Testis (tissue), 3 donors: ENCODE data around the gene KLHDC8A. TPM values are rescaled to one million over a fixed set of nuclear protein-coding genes. Genes with fewer than 3 reads are reported as not detected.

Experiments used
- DNase-seq: peaks from one replicate; pipeline ENCODE4 v3.0.0-alpha.2; 2019
- H3K27ac ChIP-seq, 2 donors: fragments of 200-600 bp; sonication (generic); one replicate each; pipeline ENCODE4 v1.5.1; 2019
- H3K27me3 ChIP-seq: fragments of 200-600 bp; sonication (generic); one replicate; pipeline ENCODE4 v1.5.1; 2019
- H3K36me3 ChIP-seq: fragments of 200-600 bp; sonication (generic); one replicate; pipeline ENCODE4 v1.5.1; 2017; ENCODE audit warnings: low read depth; ENCODE audit errors: missing control alignments
- H3K4me1 ChIP-seq: fragments of 200-600 bp; sonication (generic); one replicate; pipeline ENCODE4 v1.5.1; 2019
- H3K4me3 ChIP-seq, 2 donors: fragments of 200-600 bp; sonication (generic); one replicate each; pipeline ENCODE4 v1.5.1; 2017 to 2019
- H3K9me3 ChIP-seq: fragments of 200-600 bp; sonication (generic); one replicate; pipeline ENCODE4 v1.5.1; 2017
- CTCF ChIP-seq, 3 experiments: fragments of 450-650 bp in 2 of 3; fragments of 200-600 bp in 1 of 3; sonication (generic) in 1 of 3; IDR thresholded peaks; one replicate each; pipeline ENCODE4 v1.5.1; 2016 to 2019; ENCODE audit warnings: antibody characterized with exemption in 3 of 3, mild to moderate bottlenecking in 2 of 3, moderate library complexity in 1 of 3
- POLR2A ChIP-seq: fragments of 450-650 bp; IDR thresholded peaks from one replicate; pipeline ENCODE4 v1.6.1; 2017; ENCODE audit warnings: antibody characterized with exemption, mild to moderate bottlenecking, moderate library complexity
- WGBS, 2 donors: methylation state at CpG; one replicate each; pipeline ENCODE4 v1.1.5; 2018; 5-methylcytosine and 5-hydroxymethylcytosine counted together
- intact Hi-C: fragments of 100-400 bp; cut with DNase I; formaldehyde crosslinking; loops from one replicate; pipeline ENCODE4 v1.15.1; 2023; ENCODE audit warnings: low total_unique reads
- polyA plus RNA-seq: library from polyadenylated mRNA; stranded (reverse); fragments of 350-450 nt; fragmentation: Illumina TruSeq; extraction: RNeasy Lipid Tissue Mini Kit (QIAGEN cat#74804); gene quantifications from one replicate; pipeline ENCODE4 v1.2.3, GENCODE V29; 2014; ENCODE audit warnings: low read depth, low replicate concordance; ENCODE audit not compliant: insufficient read depth
- total RNA-seq, 2 donors: library from RNA; depleted of rRNA; stranded (reverse); fragments of >200 nt; gene quantifications; one replicate each; pipeline ENCODE4 v1.2.3, GENCODE V29; 2016

Gene KLHDC8A
- total and polyA plus RNA-seq, 3 donors from 2014 or later = 10.5 to 12.9 (median 11.7) TPM

- intact Hi-C loops = no loop called here
- Histone ChIP-seq H3K4me1 (peaks cover 13% of the 10 kb centered on the region), H3K4me3 (no peak overlapping the region), H3K27me3 (no peaks in the 10 kb centered on the region), H3K9me3 (no peaks in the 10 kb centered on the region), H3K36me3 (no peaks in the 10 kb centered on the region), H3K27ac (no peak overlapping the region)
- 40 to 71% methylated on average over 1 of the region's 1 CpG for WGBS, 2 donors
- DNase-seq = no peak
- no peak for TF ChIP-seq POLR2A
These were observed 47.0 kb downstream of the KLHDC8A start for GRCh38 chr1:205309741-205310140.

GRCh38 chr1:205306929-205307566 is 49.7 kb downstream of the KLHDC8A start:
- no peaks in the 10 kb centered on the region for H3K9me3 ChIP-seq
- no peak for DNase-seq
- H3K4me3 ChIP-seq = no peak overlapping the region
- H3K27ac ChIP-seq = no peak overlapping the region
- intact Hi-C loops = no loop called here
- TF ChIP-seq POLR2A = no peak
- TF ChIP-seq CTCF (IDR thresholded peaks at IDR 0.05) = no peak
- H3K36me3 ChIP-seq = no peaks in the 10 kb centered on the region
- WGBS, 2 donors = 87 to 91% methylated on average over 7 of the region's 7 CpGs
- H3K4me1 ChIP-seq = peaks cover 2% of the 10 kb centered on the region
- H3K27me3 ChIP-seq = no peaks in the 10 kb centered on the region

- intact Hi-C loops = no loop called here
- Histone ChIP-seq H3K27ac (no peak overlapping the region), H3K4me3 (no peak overlapping the region), H3K27me3 (no peaks in the 10 kb centered on the region), H3K9me3 (no peaks in the 10 kb centered on the region), H3K4me1 (peaks cover 15% of the 10 kb centered on the region), H3K36me3 (no peaks in the 10 kb centered on the region)
- DNase-seq = no peak
- 93 to 94% methylated on average over 1 of the region's 1 CpG for WGBS, 2 donors
- no peak for TF ChIP-seq POLR2A
- TF ChIP-seq CTCF (IDR thresholded peaks at IDR 0.05) = no peak
These were observed 52.0 kb downstream of the KLHDC8A start for GRCh38 chr1:205304695-205305070.

- H3K4me1 ChIP-seq = peaks cover 15% of the 10 kb centered on the region
- no peaks in the 10 kb centered on the region for H3K9me3 ChIP-seq
- TF ChIP-seq POLR2A (no peak), CTCF (IDR thresholded peaks at IDR 0.05) (no peak)
- H3K27ac ChIP-seq = no peak overlapping the region
- H3K36me3 ChIP-seq = no peaks in the 10 kb centered on the region
- H3K4me3 ChIP-seq = no peak overlapping the region
- DNase-seq = no peak
- H3K27me3 ChIP-seq = no peaks in the 10 kb centered on the region
- intact Hi-C loops = no loop called here
- 78 to 93% methylated on average over 3 to 19 of the region's 19 CpGs for WGBS, 2 donors
These were observed 52.6 kb downstream of the KLHDC8A start for GRCh38 chr1:205304046-205304694.

GRCh38 chr1:205303247-205303888 is 53.4 kb downstream of the KLHDC8A start:
- intact Hi-C loops = no loop called here
- no peak overlapping the region for H3K4me3 ChIP-seq
- H3K36me3 ChIP-seq = no peaks in the 10 kb centered on the region
- H3K27me3 ChIP-seq = no peaks in the 10 kb centered on the region
- H3K27ac ChIP-seq = no peak overlapping the region
- peaks cover 15% of the 10 kb centered on the region for H3K4me1 ChIP-seq
- WGBS, 2 donors = 86% methylated on average over 9 to 20 of the region's 20 CpGs
- H3K9me3 ChIP-seq = no peaks in the 10 kb centered on the region
- no peak for DNase-seq
- no peak for TF ChIP-seq POLR2A
- no peak for TF ChIP-seq CTCF (IDR thresholded peaks at IDR 0.05)
